Heart left ventricle (tissue), 16 donors: ENCODE data around the gene EGLN3. TPM values are rescaled to one million over a fixed set of nuclear protein-coding genes. Genes with fewer than 3 reads are reported as not detected.

ENCODE experiments used
- ATAC-seq, 4 donors: fragments of 200-7000 bp; cut with Tn5 transposase; one replicate each; pipeline ENCODE4 v1.9.1; 2020 to 2022; ENCODE audit warnings: moderate library complexity in 4 of 4, mild to moderate bottlenecking in 3 of 4, moderate number of reproducible peaks in 1 of 4
- DNase-seq, 5 donors: peaks; one replicate each; pipeline ENCODE4 v3.0.0-alpha.2; 2020
- H3K27ac ChIP-seq, 12 donors: fragments of 200-600 bp; sonication (generic) in 4 of 12; one replicate each; pipeline versions ENCODE4 v1.5.0 to v1.8.0; 2016 to 2022; ENCODE audit warnings: mild to moderate bottlenecking in 2 of 12
- H3K27me3 ChIP-seq, 9 donors: fragments of 200-600 bp; sonication (generic) in 2 of 9; one replicate each; pipeline versions ENCODE4 v1.5.1 to v1.8.0; 2016 to 2022; ENCODE audit warnings: mild to moderate bottlenecking in 3 of 9
- H3K36me3 ChIP-seq, 9 donors: fragments of 200-600 bp; sonication (generic) in 2 of 9; one replicate each; pipeline versions ENCODE4 v1.5.0 to v1.8.0; 2018 to 2022; ENCODE audit warnings: mild to moderate bottlenecking in 2 of 9
- H3K4me1 ChIP-seq, 12 donors: fragments of 200-600 bp; sonication (generic) in 4 of 12; one replicate each; pipeline versions ENCODE4 v1.5.0 to v1.8.0; 2016 to 2022; ENCODE audit warnings: mild to moderate bottlenecking in 3 of 12
- H3K4me3 ChIP-seq, 12 donors: fragments of 200-600 bp; sonication (generic) in 4 of 12; one replicate each; pipeline versions ENCODE4 v1.5.0 to v1.8.0; 2017 to 2022; ENCODE audit warnings: mild to moderate bottlenecking in 9 of 12, moderate library complexity in 4 of 12
- H3K9me3 ChIP-seq, 12 donors: fragments of 200-600 bp; sonication (generic) in 4 of 12; one replicate each; pipeline versions ENCODE4 v1.5.0 to v1.8.0; 2016 to 2022; ENCODE audit warnings: mild to moderate bottlenecking in 1 of 12
- POLR2A ChIP-seq, 2 donors: fragments of 450-650 bp; IDR thresholded peaks; one replicate each; pipeline ENCODE4 v1.6.1; 2017; ENCODE audit warnings: antibody characterized with exemption in 2 of 2, mild to moderate bottlenecking in 2 of 2, moderate library complexity in 2 of 2
- WGBS, 4 donors: extraction: QIAGEN DNeasy Blood & Tissue Kit in 2 of 4; methylation state at CpG; one replicate each; pipeline versions ENCODE4 v1.1.5 to v1.1.7; 2013 to 2018; 5-methylcytosine and 5-hydroxymethylcytosine counted together
- intact Hi-C, 10 donors: fragments of 100-400 bp; cut with DNase I; formaldehyde crosslinking; loops; one replicate each; pipeline versions ENCODE4 v1.11.1 to v1.14.2; 2022
- polyA plus RNA-seq, 2 donors: library from polyadenylated mRNA; stranded (reverse); fragments of 200-250 nt; gene quantifications; one replicate each; pipeline ENCODE4 v1.2.3, GENCODE V29; 2013
- total RNA-seq, 9 donors: library from RNA; depleted of rRNA in 2 of 9; stranded (reverse); fragments of >200 nt in 2 of 9; fragmentation: NEBNext Ultra II Directional in 3 of 9; extraction: Animal tissue kit (Norgen Biotek cat#: 25700) in 3 of 9; gene quantifications; one replicate each; pipeline versions ENCODE4 v1.1.0 to v1.2.4, GENCODE V29; 2016 to 2023
- TF ChIP-seq, protein P1 (sequence below), 12 donors: fragments of 200-600 bp; sonication (generic) in 4 of 12; IDR thresholded peaks; one replicate each; pipeline versions ENCODE4 v1.5.0 to v1.8.0; 2018 to 2022; ENCODE audit warnings: antibody characterized with exemption in 12 of 12, mild to moderate bottlenecking in 5 of 12
- donor health status: ischemic (EF 13 %, LVEDD 7.1; RV severe dilation, severe dysfunction).
- donor health status: healthy with polysubstance abuse.
- donor health status: DM: no; HTN: yes; CAD: no.
- donor health status: DM: no; HTN: no; CAD: no.
- donor health status: ischemic (EF 25% LVEDD 6.9; RV normal size, moderate dysfunction).
- donor health status: ischemic (EF 25% LVEDD 5.7; RV mildly dilated, moderate dysfunction).
- donor health status: healthy.
- donor health status: DM: yes; HTN: yes; CAD: no.
- donor health status: ischemic (EF 35%, LVEDD 5.7; RV mildly dilated, moderate dysfunction).
- donor health status: nonischemic (EF 11% LVEDD 7.7; RV severe dilation, severe dysfunction).
- donor health status: DM: yes; HTN: yes; CAD: no.
- donor health status: PGD.
- donor health status: ischemic (EF 29% LVEDD 5.4; RV normal size, mild dysfunction).
- donor health status: nonischemic (EF 23%, LVEDD 6.1; RV moderate dilation, normal function).

EGLN3 gene
- total and polyA plus RNA-seq, 11 donors, result 46.5 to 308 (median 138) TPM

DNA sequence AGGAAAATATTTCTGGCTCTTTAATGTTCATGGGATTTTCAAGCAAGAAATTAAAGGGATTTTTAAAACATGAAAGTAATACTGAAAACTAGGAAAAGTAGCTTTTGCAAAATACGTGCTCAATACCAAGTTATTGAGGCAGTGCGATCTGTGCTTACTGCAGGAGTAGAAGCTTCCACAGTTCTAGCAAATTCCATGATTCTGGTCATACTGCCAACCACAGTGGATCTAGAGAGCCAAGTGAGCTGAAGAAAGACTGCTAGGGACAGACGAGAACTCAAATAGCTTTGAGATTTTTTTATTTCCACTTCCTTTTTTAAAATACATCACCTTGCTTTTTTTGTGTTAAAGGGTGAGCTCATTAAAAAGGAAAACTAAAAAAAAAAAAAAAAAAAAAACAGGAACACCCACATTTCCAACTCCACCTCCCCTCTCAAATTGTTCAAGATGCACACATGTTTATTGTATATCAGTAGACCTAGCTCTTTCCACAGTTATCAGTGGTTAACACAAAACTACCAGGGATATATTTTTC lies 26.2 kb downstream of the EGLN3 start:
- no peaks in the 10 kb centered on the region for H3K9me3 ChIP-seq
- H3K36me3 ChIP-seq, result peaks cover 0 to 78% (median 37%) of the 10 kb centered on the region in 9 donors
- H3K27me3 ChIP-seq, result no peaks in the 10 kb centered on the region
- peaks cover 0 to 15% (median 2%) of the 10 kb centered on the region in 12 donors for H3K4me1 ChIP-seq
- DNase-seq (no peak), ATAC-seq (no peak)
- intact Hi-C loops, result no loop called here
- TF ChIP-seq POLR2A (IDR thresholded peaks at IDR 0.05), result no peak
- no peak overlapping the region for H3K4me3 ChIP-seq
- H3K27ac ChIP-seq, result no peak overlapping the region
- WGBS, 4 donors, result 69 to 73% (median 70%) methylated on average over 3 of the region's 3 CpGs

- no peak for TF ChIP-seq POLR2A (IDR thresholded peaks at IDR 0.05)
- TF ChIP-seq, protein P1, sequence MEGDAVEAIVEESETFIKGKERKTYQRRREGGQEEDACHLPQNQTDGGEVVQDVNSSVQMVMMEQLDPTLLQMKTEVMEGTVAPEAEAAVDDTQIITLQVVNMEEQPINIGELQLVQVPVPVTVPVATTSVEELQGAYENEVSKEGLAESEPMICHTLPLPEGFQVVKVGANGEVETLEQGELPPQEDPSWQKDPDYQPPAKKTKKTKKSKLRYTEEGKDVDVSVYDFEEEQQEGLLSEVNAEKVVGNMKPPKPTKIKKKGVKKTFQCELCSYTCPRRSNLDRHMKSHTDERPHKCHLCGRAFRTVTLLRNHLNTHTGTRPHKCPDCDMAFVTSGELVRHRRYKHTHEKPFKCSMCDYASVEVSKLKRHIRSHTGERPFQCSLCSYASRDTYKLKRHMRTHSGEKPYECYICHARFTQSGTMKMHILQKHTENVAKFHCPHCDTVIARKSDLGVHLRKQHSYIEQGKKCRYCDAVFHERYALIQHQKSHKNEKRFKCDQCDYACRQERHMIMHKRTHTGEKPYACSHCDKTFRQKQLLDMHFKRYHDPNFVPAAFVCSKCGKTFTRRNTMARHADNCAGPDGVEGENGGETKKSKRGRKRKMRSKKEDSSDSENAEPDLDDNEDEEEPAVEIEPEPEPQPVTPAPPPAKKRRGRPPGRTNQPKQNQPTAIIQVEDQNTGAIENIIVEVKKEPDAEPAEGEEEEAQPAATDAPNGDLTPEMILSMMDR (IDR thresholded peaks at IDR 0.05), result no peak
- no peaks in the 10 kb centered on the region for H3K27me3 ChIP-seq
- H3K9me3 ChIP-seq, result no peaks in the 10 kb centered on the region
- H3K36me3 ChIP-seq, result peaks cover 0 to 53% (median 20%) of the 10 kb centered on the region in 9 donors
- H3K4me3 ChIP-seq, result no peak overlapping the region
- intact Hi-C loops, result no loop called here
- WGBS, 4 donors, result 58 to 71% (median 70%) methylated on average over 4 of the region's 4 CpGs
- ATAC-seq (peak in 3 of 4 donors; percentile 19 to 50 (median 45)), DNase-seq (no peak)
- peaks cover 0 to 18% (median 10%) of the 10 kb centered on the region in 12 donors for H3K4me1 ChIP-seq
- H3K27ac ChIP-seq, result no peak overlapping the region
Observed at GRCh38 chr14:33922125-33922524, 28.7 kb downstream of the EGLN3 start.

GRCh38 chr14:33918256-33918655 lies 32.6 kb downstream of the EGLN3 start:
- peaks cover 5 to 35% (median 24%) of the 10 kb centered on the region in 12 donors for H3K4me1 ChIP-seq
- intact Hi-C loops, result no loop called here
- no peaks in the 10 kb centered on the region for H3K9me3 ChIP-seq
- DNase-seq, result no peak
- 87 to 94% (median 91%) methylated on average over 3 of the region's 3 CpGs for WGBS, 4 donors
- H3K36me3 ChIP-seq, result peaks cover 0 to 16% (median 0%) of the 10 kb centered on the region in 9 donors
- H3K27ac ChIP-seq, result peak overlapping the region in 1 of 12 donors; percentile 44
- ATAC-seq, result no peak
- TF ChIP-seq POLR2A (IDR thresholded peaks at IDR 0.05), result no peak
- TF ChIP-seq, protein P1 (IDR thresholded peaks at IDR 0.05), result no peak
- H3K4me3 ChIP-seq, result no peak overlapping the region
- H3K27me3 ChIP-seq, result no peaks in the 10 kb centered on the region

DNA sequence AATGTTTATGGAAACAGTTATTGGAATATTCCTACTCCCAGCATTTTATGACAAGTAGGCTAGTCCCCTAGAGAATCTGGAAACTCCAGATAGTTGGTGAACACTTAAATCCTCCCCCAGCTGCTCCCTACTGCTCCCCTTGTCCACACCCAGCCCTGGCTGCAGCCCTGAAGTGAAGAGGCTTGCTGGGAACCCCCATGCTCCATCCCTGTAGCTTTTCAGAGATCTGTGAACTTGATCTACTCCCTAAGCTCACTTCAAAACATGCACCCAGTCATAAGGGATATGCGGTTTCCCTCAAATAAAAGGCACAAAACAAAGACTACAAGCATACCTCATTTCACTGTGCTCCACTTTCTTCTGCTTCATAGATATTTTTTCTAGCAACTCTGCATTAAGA lies 33.2 kb downstream of the EGLN3 start:
- peak in 3 of 4 donors; percentile 26 to 38 (median 33) for ATAC-seq
- WGBS, 4 donors, result 79 to 84% (median 80%) methylated on average over 1 of the region's 1 CpG
- DNase-seq, result no peak
- peak overlapping the region in 8 of 12 donors; percentile 14 to 56 (median 40) for H3K27ac ChIP-seq
- no peak for TF ChIP-seq POLR2A (IDR thresholded peaks at IDR 0.05)
- TF ChIP-seq, protein P1 (IDR thresholded peaks at IDR 0.05), result no peak
- H3K36me3 ChIP-seq, result peaks cover 0 to 14% (median 0%) of the 10 kb centered on the region in 9 donors
- peaks cover 5 to 35% (median 24%) of the 10 kb centered on the region in 12 donors for H3K4me1 ChIP-seq
- H3K27me3 ChIP-seq, result no peaks in the 10 kb centered on the region
- no peaks in the 10 kb centered on the region for H3K9me3 ChIP-seq
- no peak overlapping the region for H3K4me3 ChIP-seq
- intact Hi-C loops, result no loop called here
